KOPT-K1 (cell line): ENCODE data around the gene FAM120B.

Experiments used
- H3K27ac ChIP-seq: fragments of 200-600 bp; sonication (generic); 2 replicates; pipeline ENCODE4 v1.5.1; 2016; ENCODE audit warnings: antibody characterized with exemption, mild to moderate bottlenecking, low read depth, low read length; ENCODE audit not compliant: poor library complexity, severe bottlenecking
- H3K36me3 ChIP-seq: fragments of 200-600 bp; sonication (generic); 2 replicates; pipeline ENCODE4 v1.5.1; 2017; ENCODE audit warnings: antibody characterized with exemption, mild to moderate bottlenecking, low read length, moderate library complexity; ENCODE audit not compliant: insufficient read depth
- H3K9me3 ChIP-seq: fragments of 200-600 bp; sonication (generic); 2 replicates; pipeline ENCODE4 v1.5.1; 2017; ENCODE audit warnings: antibody characterized with exemption, low read length, mild to moderate bottlenecking; ENCODE audit not compliant: insufficient read depth, poor library complexity, severe bottlenecking

The FAM120B gene

GRCh38 chr6:170454512-170455285, 148.1 kb downstream of the FAM120B start:
- Histone ChIP-seq H3K36me3 (no peaks in the 10 kb centered on the region), H3K27ac (no peak overlapping the region), H3K9me3 (no peaks in the 10 kb centered on the region)

- Histone ChIP-seq H3K9me3 (no peaks in the 10 kb centered on the region), H3K27ac (no peak overlapping the region), H3K36me3 (no peaks in the 10 kb centered on the region)
Measured at GRCh38 chr6:170455335-170455979, 148.9 kb downstream of the FAM120B start.

GRCh38 chr6:170456334-170456733, 149.8 kb downstream of the FAM120B start:
- H3K9me3 ChIP-seq = no peaks in the 10 kb centered on the region
- H3K27ac ChIP-seq = no peak overlapping the region
- H3K36me3 ChIP-seq = no peaks in the 10 kb centered on the region
